NCI-H128 (cell line): ENCODE results near the gene TCFL5.
"Not testable (repeated sequence)": the region's sequence is repeated elsewhere in the genome, so short reads cannot be mapped to it uniquely, and the experiment has no call there.

Experiments
- DNase-seq: peaks from one replicate; lab custom pipeline; 2025; ENCODE audit not compliant: unreplicated experiment; lab: John Stamatoyannopoulos, UW

The TCFL5 gene

GRCh38 chr20:62855120-62855519, 6.5 kb downstream of the TCFL5 start:
- no peak for DNase-seq

GRCh38 chr20:62854121-62854520, 7.5 kb downstream of the TCFL5 start:
- no peak for DNase-seq

GRCh38 chr20:62853304-62853703, 8.3 kb downstream of the TCFL5 start:
- not testable (repeated sequence) for DNase-seq

GRCh38 chr20:62852841-62853240, 8.8 kb downstream of the TCFL5 start:
- DNase-seq, result no peak

GRCh38 chr20:62852196-62852595, 9.4 kb downstream of the TCFL5 start:
- no peak for DNase-seq

GRCh38 chr20:62850333-62850974, 11.2 kb downstream of the TCFL5 start:
- DNase-seq, result no peak

GRCh38 chr20:62849431-62849830, 12.2 kb downstream of the TCFL5 start:
- no peak for DNase-seq

- not testable (repeated sequence) for DNase-seq
These were observed 12.7 kb downstream of the TCFL5 start for GRCh38 chr20:62848917-62849316.

- DNase-seq, result no peak
These were observed 15.3 kb downstream of the TCFL5 start for GRCh38 chr20:62846166-62846890.

- no peak for DNase-seq
These were observed 16.0 kb downstream of the TCFL5 start for GRCh38 chr20:62845416-62846160.

GRCh38 chr20:62844182-62844581, 17.4 kb downstream of the TCFL5 start:
- no peak for DNase-seq

- DNase-seq, result no peak
These were observed 18.0 kb downstream of the TCFL5 start for GRCh38 chr20:62843656-62844055.

- DNase-seq, result no peak
These were observed 19.9 kb downstream of the TCFL5 start for GRCh38 chr20:62841705-62842212.

GRCh38 chr20:62840244-62841197, 21.1 kb downstream of the TCFL5 start:
- no peak for DNase-seq

- DNase-seq, result no peak
These were observed 21.8 kb downstream of the TCFL5 start for GRCh38 chr20:62839816-62840215.

GRCh38 chr20:62839261-62839660, 22.4 kb downstream of the TCFL5 start:
- no peak for DNase-seq

- peak; percentile 9 for DNase-seq
These were observed 23.3 kb downstream of the TCFL5 start for GRCh38 chr20:62838128-62838891.

GRCh38 chr20:62837790-62838127, 23.9 kb downstream of the TCFL5 start:
- no peak for DNase-seq

GRCh38 chr20:62836967-62837490, 24.6 kb downstream of the TCFL5 start:
- DNase-seq, result no peak
